ENCODE results near the gene OLFM3. TPM values are rescaled to one million over a fixed set of nuclear protein-coding genes. Genes with fewer than 3 reads are reported as not detected.

OLFM3 gene
- total and polyA plus RNA-seq, 10 of the 15 experiments (the other 5 are each of a cell fraction or from before 2014, with no cell fraction given): 0.09 to 0.33 TPM; not detected in 8

- TF ChIP-seq NFXL1 (IDR thresholded peaks at IDR 0.05; ENCODE audit: borderline replicate concordance) (no peak), BCL11A (IDR thresholded peaks at IDR 0.05; ENCODE audit: low read depth, low read length) (no peak), FOXK2 (IDR thresholded peaks at IDR 0.05) (no peak), SMAD1 (IDR thresholded peaks at IDR 0.05; ENCODE audit: low read depth, partially characterized antibody) (no peak), HDAC2 (IDR thresholded peaks at IDR 0.05) (no peak)
These were observed 32.0 kb downstream of the OLFM3 start (continued) for GRCh38 chr1:101964708-101965107.

- ChIA-PET RAD21 (ENCODE audit: unreplicated experiment) (no interaction called here), SMC1A (ENCODE audit: uncharacterized antibody, unreplicated experiment) (interaction anchor here (1.6 kb wide), 1 partner anchor 8 kb away, joined by 3 read pairs; no protein-coding TSS in a partner anchor), POLR2A (no interaction called here), CTCF (interaction anchor here (0.6 kb wide), 1 partner anchor 23 kb away, joined by 3 read pairs; no protein-coding TSS in a partner anchor)
- Histone ChIP-seq H3K27me3 (replicated peaks in 1 of 2; ENCODE audit: control insufficient read depth in 2 of 2, insufficient read depth in 2 of 2, low read length in 1 of 2) (no peaks in the 10 kb centered on the region), H3K27ac (ENCODE audit: control insufficient read depth, insufficient read depth) (no peak overlapping the region), H2AFZ (ENCODE audit: control insufficient read depth, low read depth, low read length) (no peak overlapping the region), H3K36me3 (ENCODE audit: control insufficient read depth in 2 of 2, insufficient read depth in 2 of 2, low read length in 1 of 2) (no peaks in the 10 kb centered on the region), H3K4me1 (ENCODE audit: control insufficient read depth, insufficient read depth, low read length) (no peaks in the 10 kb centered on the region), H3K4me2 (ENCODE audit: control insufficient read depth, insufficient read depth) (no peak overlapping the region), H4K20me1 (ENCODE audit: control insufficient read depth, insufficient read depth) (no peaks in the 10 kb centered on the region), H3K4me3 (no peak overlapping the region), H3K79me2 (ENCODE audit: control insufficient read depth, insufficient read depth, low read length) (no peaks in the 10 kb centered on the region), H3K9ac (ENCODE audit: control insufficient read depth, insufficient read depth, low read length) (no peak overlapping the region), H3K9me3 (replicated peaks; ENCODE audit: control insufficient read depth, insufficient read depth, low read length) (no peaks in the 10 kb centered on the region)
- no peak for DNase-seq (ENCODE audit: low read depth, low spot score)
- no peak for ATAC-seq
- in situ Hi-C loops (cut with MboI): no loop called here
- BruUV-seq (replicated peaks): no TSS peak
- intact Hi-C loops (cut with micrococcal nuclease; ENCODE audit: unreplicated experiment): no loop called here
- 63% methylated on average over 2 of the region's 2 CpGs for WGBS (ENCODE audit: insufficient coverage, insufficient replicate concordance, low lambda C conversion rate, missing lambda C conversion rate)
- no peak for FAIRE-seq
- no peak for TF ChIP-seq CBX5 (IDR thresholded peaks at IDR 0.05; ENCODE audit: low read depth)
- TF ChIP-seq MYB (IDR thresholded peaks at IDR 0.05; ENCODE audit: borderline replicate concordance, low read depth, low read length): no peak
- no peak for TF ChIP-seq ZNF592 (IDR thresholded peaks at IDR 0.05)
- no peak for TF ChIP-seq RFX5 (IDR thresholded peaks at IDR 0.05; ENCODE audit: low read depth, low read length)
- no peak for TF ChIP-seq NR2C1 (IDR thresholded peaks at IDR 0.05)
- no peak for TF ChIP-seq ZNF622 (IDR thresholded peaks at IDR 0.05)
- no peak for TF ChIP-seq ETV6 (conservative IDR thresholded peaks at IDR 0.05 in 1 of 2, IDR thresholded peaks at IDR 0.05 in 1 of 2; ENCODE audit: borderline replicate concordance in 1 of 2, low read depth in 1 of 2)
- TF ChIP-seq CHD4 (IDR thresholded peaks at IDR 0.05): no peak
- no peak for TF ChIP-seq MTA2 (IDR thresholded peaks at IDR 0.05; ENCODE audit: low read depth)
These were observed 36.6 kb downstream of the OLFM3 start for GRCh38 chr1:101960142-101960541.

Data from GM12878 (cell line).